Iris pigment epithelial cell (primary cell): ENCODE results near the gene COX10.
"Not testable (repeated sequence)": the region's sequence is repeated elsewhere in the genome, so short reads cannot be mapped to it uniquely, and the experiment has no call there.

Experiments
- DNase-seq: peaks from one replicate; pipeline ENCODE4 v3.0.0-alpha.2; 2011; ENCODE audit warnings: low read depth

COX10 gene

GRCh38 chr17:14123619-14124278 is 54.4 kb downstream of the COX10 start:
- no peak for DNase-seq

DNA sequence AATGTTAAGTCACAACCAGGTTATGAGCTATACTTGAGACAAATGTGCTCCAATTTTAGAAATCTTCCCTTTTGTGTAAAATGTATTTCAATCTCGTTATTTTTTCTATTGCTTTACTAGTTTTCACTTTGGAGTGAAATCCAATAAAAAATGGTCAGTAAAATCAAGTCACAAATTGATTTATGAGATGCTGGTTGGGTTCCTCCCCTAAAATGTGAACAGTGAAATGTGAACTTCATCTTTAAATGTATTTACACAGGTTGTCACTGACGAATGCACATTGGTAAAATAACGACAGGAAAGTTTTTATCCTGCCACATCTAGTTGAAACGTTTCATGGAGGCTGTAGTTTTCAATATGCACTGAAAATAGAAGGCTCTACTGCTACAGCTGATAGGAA is 55.5 kb downstream of the COX10 start:
- DNase-seq = no peak

DNA sequence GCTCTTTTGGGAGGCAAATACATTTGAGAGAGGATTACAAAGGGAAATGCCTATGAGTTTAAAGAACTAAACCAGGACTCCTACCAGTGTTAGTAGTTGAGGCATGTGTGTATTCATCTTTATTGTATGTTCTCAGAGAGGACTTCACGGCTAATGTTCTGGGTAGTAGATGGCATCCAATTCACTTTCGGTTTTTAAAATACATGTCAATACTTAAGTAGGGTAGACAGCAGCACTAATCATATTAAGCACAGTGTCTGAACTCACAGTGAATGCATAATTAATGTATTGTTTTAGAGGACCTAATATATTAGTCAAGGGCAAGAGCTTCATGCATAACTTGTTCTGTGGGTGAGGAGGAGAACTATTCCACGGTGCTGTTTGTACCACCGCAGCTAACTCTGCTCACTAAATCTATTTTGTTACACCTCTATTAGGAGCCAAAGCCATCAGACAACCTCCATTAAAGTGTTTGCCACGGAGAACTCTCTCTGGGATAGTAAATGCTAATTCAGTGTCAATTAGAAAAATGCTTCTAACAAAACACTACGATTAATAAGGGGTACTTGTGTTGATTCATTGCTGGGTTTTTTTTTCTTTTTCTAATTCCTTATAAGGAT is 56.3 kb downstream of the COX10 start:
- DNase-seq = no peak

DNA sequence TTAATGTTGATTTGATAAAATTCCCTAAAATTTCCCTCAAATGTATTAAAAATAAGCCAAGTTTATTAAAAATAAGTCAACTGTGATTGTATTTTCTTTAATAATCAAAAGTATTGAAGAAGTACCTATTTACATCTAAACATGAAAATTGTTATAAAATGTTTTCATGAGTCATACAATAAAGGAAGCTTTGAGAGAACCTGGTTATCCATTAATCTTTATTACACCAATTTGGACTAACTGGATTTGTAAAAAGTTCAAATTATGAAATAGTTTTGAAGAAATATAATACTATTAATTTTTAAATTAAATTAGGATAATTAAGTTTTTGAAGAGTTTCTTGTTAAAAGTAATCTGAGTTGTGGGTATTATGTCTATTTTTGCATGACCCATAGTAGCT is 63.8 kb downstream of the COX10 start:
- DNase-seq = no peak

DNA sequence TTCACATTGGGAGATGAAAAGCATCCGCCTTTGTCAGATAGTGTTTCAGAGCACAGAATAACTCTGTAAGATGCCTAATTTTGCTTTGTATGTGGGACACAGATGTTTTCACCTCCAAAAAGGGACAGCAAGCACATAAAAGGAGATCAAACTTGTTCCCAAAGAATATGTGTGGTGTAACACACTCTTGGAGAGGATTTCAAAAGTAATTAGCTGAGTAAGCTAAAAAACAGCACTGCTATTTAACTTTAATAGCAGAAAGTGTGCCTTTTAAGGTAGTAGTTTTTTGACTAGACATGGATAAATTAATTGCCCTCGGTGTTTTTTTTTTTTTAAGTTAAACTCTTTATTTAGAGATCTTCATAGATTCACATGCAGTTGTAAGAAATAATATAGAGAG is 65.2 kb downstream of the COX10 start:
- DNase-seq = no peak

GRCh38 chr17:14135906-14136590 is 66.7 kb downstream of the COX10 start:
- peak; percentile 16 for DNase-seq

DNA sequence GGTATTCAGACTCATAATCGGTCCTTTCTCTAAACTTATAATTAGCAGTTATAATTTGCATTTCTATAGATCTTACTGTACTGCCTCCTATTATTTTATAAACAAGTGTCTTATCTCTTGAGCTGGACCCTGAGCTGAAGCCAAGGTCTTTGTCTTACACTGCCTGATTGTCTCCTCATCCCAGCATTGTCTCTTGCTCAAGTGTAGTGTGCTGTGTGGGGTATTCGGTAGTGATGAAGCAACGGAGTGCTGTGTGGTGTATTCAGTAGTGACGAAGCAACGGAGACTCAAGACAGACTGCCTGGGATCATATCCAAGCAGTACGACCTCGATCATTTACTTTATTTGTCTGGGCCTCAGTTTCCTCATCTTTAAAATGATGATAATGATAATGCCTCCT is 69.3 kb downstream of the COX10 start:
- no peak for DNase-seq

DNA sequence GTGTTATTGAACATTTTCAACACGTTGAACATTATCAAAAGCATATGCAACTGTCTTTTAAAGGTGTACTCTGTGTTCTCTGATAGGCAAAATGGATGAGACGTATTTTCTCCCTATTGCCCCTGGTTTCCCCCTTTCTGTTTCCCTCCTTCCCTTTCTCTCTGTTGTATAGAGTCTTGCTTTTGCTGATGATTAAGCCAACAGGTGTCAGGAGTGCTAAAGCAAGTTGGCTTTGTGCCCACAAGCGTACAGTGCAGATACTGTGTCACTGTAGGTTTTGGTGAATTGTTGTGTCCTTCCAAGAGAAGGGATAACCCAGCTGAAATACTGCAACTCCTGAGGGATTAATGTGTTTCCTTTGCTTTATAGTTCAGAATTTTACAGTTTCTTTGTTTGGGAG is 74.4 kb downstream of the COX10 start:
- peak; percentile 21 for DNase-seq

DNA sequence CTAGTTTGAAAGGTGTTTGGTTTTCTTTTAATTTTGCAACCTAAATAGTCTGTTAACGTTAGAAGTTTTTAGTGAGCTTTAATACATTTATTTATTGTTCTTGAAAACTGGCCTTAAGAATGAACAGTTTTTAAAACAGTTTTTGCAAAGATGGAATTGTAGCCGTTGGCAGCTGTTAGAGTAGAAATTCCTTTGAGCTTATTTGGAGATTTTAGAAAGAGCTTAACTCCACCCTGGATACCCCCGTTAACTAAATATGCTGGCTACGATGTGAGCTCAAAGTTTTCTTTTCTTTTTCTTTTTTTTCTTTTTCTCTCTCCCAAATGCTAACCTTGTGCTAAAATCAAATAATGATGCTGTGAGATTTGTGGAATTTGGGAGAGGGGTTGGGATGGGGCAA is 75.2 kb downstream of the COX10 start:
- DNase-seq = no peak

GRCh38 chr17:14149751-14150150 is 80.4 kb downstream of the COX10 start:
- no peak for DNase-seq

GRCh38 chr17:14150619-14151018 is 81.3 kb downstream of the COX10 start:
- no peak for DNase-seq

DNA sequence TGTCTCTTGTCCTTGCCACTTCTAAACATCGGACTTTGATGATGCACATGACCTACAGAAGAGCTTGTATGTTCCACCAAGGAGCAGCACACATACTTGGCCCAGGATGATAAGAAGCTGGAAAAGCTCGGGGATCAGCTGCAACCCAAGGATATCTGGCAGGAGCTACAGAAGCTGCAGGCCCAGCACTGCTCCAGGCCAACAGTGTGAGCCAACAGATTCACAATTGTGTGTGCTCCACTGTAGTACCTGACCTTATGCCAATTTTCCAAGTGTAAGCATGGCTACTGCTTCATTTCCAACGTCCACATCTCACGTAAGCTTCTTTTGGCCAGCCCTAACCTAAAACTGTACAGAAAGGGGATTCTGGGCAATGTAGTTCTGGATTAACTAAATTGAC is 83.4 kb downstream of the COX10 start:
- DNase-seq = no peak

DNA sequence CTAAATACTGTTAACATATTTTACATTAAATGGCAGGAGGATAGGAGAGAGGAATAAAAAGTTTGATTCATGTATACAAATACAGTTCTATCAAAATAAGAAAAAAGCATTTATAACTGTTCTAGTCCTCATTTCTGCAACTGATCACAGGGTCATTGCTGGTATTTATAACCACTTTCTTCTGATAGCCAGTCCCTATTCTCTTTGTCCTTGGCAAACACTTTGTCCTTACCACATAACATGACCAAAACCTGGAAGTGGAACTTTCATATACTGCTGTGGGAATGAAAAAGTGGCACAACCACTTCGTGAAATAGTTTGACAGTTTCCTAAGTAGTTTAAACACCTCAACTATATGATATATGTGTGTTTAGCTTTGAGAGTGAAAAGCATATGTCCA is 84.1 kb downstream of the COX10 start:
- no peak for DNase-seq

- DNase-seq = peak; percentile 95
Measured at GRCh38 chr17:14156689-14157088, 87.4 kb downstream of the COX10 start.

DNA sequence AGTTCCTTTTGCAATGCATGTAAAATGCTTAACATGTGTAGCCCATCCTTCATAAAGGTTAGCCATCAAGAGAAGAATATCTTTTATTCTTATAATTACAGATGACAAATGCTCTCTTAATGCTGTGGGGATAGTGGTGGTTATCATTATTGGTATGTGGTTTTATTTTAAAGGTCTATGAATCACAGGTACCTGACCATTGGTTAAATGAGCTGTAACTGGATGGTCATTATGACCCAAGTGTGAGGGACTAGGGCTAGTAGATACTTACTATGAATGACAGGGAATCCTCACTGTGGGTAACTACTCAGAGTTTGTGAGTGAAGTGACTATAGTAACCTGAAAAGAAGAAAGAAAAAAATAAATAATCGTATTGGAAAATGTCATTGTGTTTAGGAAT is 88.5 kb downstream of the COX10 start:
- DNase-seq = no peak

GRCh38 chr17:14158707-14159106 is 89.4 kb downstream of the COX10 start:
- no peak for DNase-seq

DNA sequence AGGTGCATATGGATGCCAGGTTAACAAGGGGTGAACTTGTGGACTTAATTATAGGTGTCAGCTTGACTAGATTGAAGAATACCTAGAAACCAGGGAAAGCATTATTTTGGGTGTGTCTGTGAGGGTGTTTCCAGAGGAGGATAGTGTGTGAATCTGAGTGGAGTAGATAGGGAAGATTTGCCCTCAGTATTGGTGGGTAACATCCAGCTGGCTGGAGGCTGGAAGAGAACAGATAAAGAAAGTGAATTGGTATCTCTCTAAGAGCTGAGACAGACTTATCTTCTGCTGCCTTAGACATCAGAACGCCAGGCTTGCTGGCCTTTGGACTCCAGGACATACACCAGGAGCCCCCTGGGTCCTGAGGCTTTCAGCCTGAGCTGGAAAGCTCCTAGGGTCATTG is 92.1 kb downstream of the COX10 start:
- DNase-seq = no peak

GRCh38 chr17:14165616-14166015 is 96.3 kb downstream of the COX10 start:
- peak; percentile 39 for DNase-seq

DNA sequence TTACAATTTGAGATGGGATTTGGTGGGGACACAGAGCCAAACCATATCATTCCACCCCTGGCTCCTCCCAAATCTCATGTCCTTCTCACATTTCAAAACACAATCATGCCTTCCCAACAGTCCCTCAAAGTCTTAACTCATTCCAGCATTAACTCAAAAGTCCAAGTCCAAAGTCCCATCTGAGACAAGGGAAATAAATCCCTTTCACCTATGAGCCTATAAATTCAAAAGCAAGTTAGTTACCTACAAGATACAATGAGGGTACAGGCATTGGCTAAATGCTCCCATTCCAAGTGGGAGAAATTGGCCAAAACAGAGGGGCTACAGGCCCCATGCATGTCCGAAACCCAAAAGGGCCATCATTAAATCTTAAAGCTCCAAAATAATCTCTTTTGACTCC is 98.5 kb downstream of the COX10 start:
- not testable (repeated sequence) for DNase-seq

GRCh38 chr17:14168582-14168981 is 99.3 kb downstream of the COX10 start:
- no peak for DNase-seq

GRCh38 chr17:14169287-14169686 is 100.0 kb downstream of the COX10 start:
- no peak for DNase-seq

- DNase-seq = no peak
Measured at GRCh38 chr17:14169901-14170300, 100.6 kb downstream of the COX10 start.

- DNase-seq = peak; percentile 67
Measured at GRCh38 chr17:14176989-14177388, 107.7 kb downstream of the COX10 start.

DNA sequence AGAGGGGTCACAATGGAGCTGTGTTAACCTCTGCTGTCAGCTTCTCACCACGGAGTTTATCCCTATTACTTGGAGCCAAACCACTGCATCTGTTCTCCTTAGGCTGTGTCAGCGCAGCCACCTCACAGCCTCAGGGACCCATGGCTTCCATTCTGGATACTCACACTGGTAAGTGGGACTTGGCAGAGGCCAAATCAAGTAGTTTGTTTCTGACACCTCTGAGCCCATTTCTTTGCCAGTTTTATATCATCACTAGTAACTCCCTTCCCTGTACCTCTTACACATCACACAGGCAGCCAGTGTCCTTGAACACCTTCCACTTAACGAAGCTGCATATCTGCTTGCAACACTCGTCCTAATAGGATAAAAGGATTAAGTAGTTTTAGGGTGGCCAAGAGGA is 108.5 kb downstream of the COX10 start:
- DNase-seq = not testable (repeated sequence)
